NT2/D1 (cell line): ENCODE measurements around the gene RALGPS1.

ENCODE experiments used
- DNase-seq: peaks from one replicate; pipeline ENCODE4 v3.0.0-alpha.2; 2011; ENCODE audit warnings: low read depth, low spot score
- H3K27me3 ChIP-seq: 2 replicates; pipeline ENCODE4 v1.6.0; 2011; ENCODE audit warnings: mild to moderate bottlenecking; ENCODE audit not compliant: insufficient read length, insufficient read depth
- H3K36me3 ChIP-seq: 2 replicates; pipeline ENCODE4 v1.6.1; 2011; ENCODE audit warnings: mild to moderate bottlenecking, low read length, mixed read lengths; ENCODE audit not compliant: insufficient read depth, insufficient read length
- H3K4me1 ChIP-seq: 2 replicates; pipeline ENCODE4 v1.5.1; 2011; ENCODE audit not compliant: insufficient read depth, insufficient read length
- H3K4me3 ChIP-seq: 2 replicates; pipeline ENCODE4 v1.5.1; 2011; ENCODE audit warnings: low read depth; ENCODE audit not compliant: insufficient read length
- H3K9ac ChIP-seq: 2 replicates; pipeline ENCODE4 v1.6.0; 2011; ENCODE audit warnings: low read depth; ENCODE audit not compliant: insufficient read length
- H3K9me3 ChIP-seq: 2 replicates; pipeline ENCODE4 v1.5.1; 2011; ENCODE audit warnings: mild to moderate bottlenecking, low read length; ENCODE audit not compliant: insufficient read depth
- SUZ12 ChIP-seq: IDR thresholded peaks from 2 replicates; pipeline ENCODE4 v1.6.1; 2011; ENCODE audit not compliant: insufficient read length, insufficient read depth; ENCODE audit errors: extremely low read depth
- YY1 ChIP-seq: IDR thresholded peaks from 2 replicates; pipeline ENCODE4 v1.6.1; 2011; ENCODE audit not compliant: insufficient read length, insufficient read depth
- ZNF274 ChIP-seq: IDR thresholded peaks from 2 replicates; pipeline ENCODE4 v1.6.1; 2011; ENCODE audit warnings: mild to moderate bottlenecking, low read depth, low read length

RALGPS1 gene

DNA sequence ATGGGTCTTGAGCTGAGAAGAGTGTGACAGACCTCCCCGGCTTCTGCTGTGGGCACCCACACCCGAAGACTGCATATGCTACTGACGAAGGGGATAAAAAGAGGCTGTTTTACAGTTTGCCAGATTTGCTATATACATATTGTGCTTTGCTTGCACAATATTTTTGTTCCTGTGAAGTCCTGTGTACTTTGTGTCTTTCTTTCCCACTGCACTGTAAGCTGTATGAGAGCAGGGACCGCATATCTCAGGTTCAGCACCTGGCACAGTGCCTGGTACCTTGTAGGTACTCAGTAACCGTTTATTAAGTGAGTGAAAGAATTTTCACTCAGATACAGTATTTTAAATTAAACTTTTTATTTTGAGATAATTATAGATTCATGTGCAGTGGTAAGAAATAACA, 341.7 kb downstream of the RALGPS1 start:
- H3K4me3 ChIP-seq: no peak overlapping the region
- no peak for DNase-seq
- no peaks in the 10 kb centered on the region for H3K27me3 ChIP-seq
- H3K36me3 ChIP-seq: peaks cover 6% of the 10 kb centered on the region
- H3K4me1 ChIP-seq: peaks cover 3% of the 10 kb centered on the region
- H3K9ac ChIP-seq: no peak overlapping the region
- H3K9me3 ChIP-seq: no peaks in the 10 kb centered on the region
- no peak for TF ChIP-seq ZNF274

DNA sequence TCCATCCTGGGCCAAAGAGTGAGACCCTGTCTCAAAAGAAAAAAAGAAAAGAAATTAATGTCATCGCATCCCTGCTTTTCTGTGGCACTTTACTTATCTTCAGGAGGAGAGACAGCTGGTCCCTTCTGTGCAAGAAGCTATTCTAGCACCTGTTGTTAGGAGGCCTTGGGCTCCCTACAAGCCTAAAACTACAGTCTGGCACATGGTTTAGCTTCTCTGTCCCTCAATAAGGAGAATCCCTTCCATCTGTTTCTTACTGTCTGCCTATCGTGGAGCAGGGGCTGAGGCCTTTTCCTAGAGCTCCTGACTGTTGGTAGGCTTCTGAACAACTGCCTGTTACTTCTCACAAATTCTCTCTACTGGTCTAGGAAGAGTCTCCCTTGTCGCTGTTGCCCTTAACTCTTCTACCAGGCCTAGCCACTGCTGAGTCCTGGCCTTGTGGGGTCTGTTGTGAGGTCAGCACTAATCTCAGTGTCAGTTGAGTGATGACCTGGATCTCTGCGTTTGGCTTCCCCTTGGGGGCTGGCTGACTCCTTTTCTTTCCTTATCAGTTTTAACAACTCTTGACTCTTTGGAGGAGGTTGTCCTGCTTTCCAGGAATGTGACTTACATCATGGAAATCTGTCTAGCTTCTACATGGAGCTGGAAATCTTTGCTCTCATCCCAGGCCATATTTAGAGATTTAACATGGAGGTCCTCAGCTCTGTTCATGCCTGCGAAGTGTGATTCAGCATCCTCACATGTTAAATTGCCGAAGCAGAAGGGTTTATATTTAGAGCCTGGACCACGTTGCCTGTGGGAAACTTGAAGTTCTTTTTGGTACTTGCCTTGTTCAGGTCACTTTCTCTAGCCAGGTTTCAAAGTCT, 344.3 kb downstream of the RALGPS1 start:
- H3K9me3 ChIP-seq: no peaks in the 10 kb centered on the region
- no peak overlapping the region for H3K9ac ChIP-seq
- H3K27me3 ChIP-seq: no peaks in the 10 kb centered on the region
- H3K36me3 ChIP-seq: peaks cover 6% of the 10 kb centered on the region
- H3K4me3 ChIP-seq: no peak overlapping the region
- peaks cover 3% of the 10 kb centered on the region for H3K4me1 ChIP-seq
- DNase-seq: no peak
- TF ChIP-seq YY1: no peak
- TF ChIP-seq SUZ12: no peak
- no peak for TF ChIP-seq ZNF274

DNA sequence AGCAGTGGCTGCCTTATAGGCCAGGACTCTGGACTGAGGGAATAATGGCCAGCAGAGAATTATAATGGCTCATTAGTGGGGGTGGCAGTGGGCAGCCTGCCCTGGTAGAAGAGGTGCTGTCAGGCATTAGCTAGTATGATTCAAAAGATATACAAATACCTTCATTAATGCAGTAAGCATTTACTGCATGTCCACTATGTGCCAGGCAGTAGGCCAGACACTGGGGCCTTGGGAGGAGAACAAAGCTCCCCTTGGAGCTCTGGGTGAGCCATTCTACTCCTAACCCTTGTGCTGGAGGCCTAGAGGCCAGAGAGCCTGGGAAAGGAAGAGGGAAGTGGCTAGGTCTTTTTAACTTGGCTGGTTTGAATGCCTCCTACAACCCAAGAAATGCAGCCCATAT, 348.0 kb downstream of the RALGPS1 start:
- TF ChIP-seq ZNF274: no peak

DNA sequence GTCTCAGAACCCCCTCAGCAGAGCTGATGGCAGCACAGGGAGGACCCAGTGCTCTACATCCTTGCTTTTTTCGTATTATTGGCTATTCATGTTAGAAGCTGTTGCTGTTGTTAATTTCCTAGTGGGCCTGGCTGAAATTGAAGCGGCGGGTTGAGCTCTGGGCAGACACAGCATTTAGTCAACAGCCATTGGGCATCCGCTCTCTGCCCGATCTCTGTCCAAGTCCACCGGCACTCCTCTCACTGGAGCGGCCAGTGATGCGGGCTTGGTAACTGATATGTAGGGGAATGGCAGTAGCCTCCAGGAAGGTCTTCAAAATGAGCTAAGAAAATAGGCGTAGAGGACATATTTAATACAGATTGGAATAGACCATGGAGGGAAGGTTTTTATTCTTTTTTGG, 348.7 kb downstream of the RALGPS1 start:
- H3K9ac ChIP-seq: no peak overlapping the region
- no peaks in the 10 kb centered on the region for H3K27me3 ChIP-seq
- TF ChIP-seq SUZ12: no peak
- no peak for TF ChIP-seq ZNF274
- no peak for TF ChIP-seq YY1
- H3K9me3 ChIP-seq: no peaks in the 10 kb centered on the region
- DNase-seq: no peak
- H3K36me3 ChIP-seq: peaks cover 3% of the 10 kb centered on the region
- H3K4me3 ChIP-seq: no peak overlapping the region
- H3K4me1 ChIP-seq: no peaks in the 10 kb centered on the region

More for the DNA sequence above, 348.0 kb downstream of the RALGPS1 start:
- DNase-seq: no peak
- Histone ChIP-seq H3K36me3 (no peaks in the 10 kb centered on the region), H3K27me3 (no peaks in the 10 kb centered on the region), H3K4me3 (no peak overlapping the region), H3K9ac (no peak overlapping the region), H3K9me3 (no peaks in the 10 kb centered on the region), H3K4me1 (no peaks in the 10 kb centered on the region)

DNA sequence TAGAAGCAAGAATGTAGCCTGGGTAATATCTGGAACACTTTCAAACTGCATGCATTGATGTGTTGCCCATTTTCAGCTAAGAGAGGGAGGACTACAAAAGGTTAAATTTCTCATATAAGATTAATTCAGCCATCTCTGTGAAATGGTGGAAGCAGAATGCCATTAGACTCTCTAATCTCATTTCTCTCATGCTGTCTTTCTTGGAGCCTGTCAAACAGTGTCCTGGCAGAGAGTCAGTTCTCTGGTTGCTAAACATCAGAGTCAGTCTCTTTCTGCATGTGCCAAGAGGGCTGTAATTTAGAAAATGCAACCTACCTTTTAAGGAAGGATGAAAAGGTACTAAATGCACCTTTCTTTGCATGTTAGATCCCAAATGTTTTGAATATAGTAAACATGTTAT, 349.1 kb downstream of the RALGPS1 start:
- no peaks in the 10 kb centered on the region for H3K27me3 ChIP-seq
- no peak for DNase-seq

DNA sequence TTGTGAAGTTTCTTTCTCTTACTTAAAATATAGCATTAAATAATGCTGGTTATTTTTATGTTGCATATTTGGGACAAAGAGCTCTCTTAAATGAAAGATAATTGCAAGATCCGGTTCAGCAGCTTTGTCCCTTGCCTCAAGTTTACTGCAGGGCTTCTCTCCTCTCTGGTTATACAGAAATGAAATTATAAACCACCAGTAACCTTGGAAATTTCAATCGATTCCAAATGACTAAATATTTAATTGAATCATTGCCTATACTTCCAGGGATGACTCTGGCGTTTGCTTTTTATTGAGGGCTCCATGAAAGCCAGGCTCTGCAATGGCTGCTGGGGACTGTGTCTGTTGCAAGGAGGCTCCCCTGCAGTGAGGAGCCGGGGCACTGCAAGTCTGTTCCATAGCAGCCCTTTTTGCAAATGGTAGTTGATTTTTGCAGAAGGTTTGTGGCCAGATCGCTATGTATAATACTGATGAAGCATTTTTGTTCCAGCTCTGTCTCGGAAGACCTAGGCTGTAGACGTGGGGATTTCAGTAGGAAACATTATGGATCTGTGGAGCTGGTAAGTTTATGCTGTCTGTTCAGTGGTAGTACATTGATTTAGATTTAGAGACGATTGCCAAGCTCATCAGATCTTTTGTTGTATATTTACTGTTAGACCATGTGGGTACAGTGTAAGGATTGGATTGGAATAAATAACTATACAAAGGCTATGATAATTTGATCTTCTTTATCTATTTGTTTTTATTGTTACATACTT, 350.1 kb downstream of the RALGPS1 start, which contains the start of gene GARNL3:
Gene GARNL3 (plus strand): TSS at position 313 of the 758 bp plus-strand sequence. CDS start 104 bp downstream, at position 417.
- DNase-seq: no peak
- peaks cover 3% of the 10 kb centered on the region for H3K36me3 ChIP-seq
- H3K9ac ChIP-seq: no peak within 1 kb of the TSS
- H3K4me3 ChIP-seq: no peak within 1 kb of the TSS
- no peak for TF ChIP-seq YY1
- no peak for TF ChIP-seq SUZ12
- TF ChIP-seq ZNF274: no peak
- H3K4me1 ChIP-seq: no peaks in the 10 kb centered on the region
- no peaks in the 10 kb centered on the region for H3K9me3 ChIP-seq
- no peaks in the 10 kb centered on the region for H3K27me3 ChIP-seq

More for the DNA sequence above, 349.1 kb downstream of the RALGPS1 start:
- Histone ChIP-seq H3K4me1 (no peaks in the 10 kb centered on the region), H3K9ac (no peak overlapping the region), H3K4me3 (no peak overlapping the region), H3K9me3 (no peaks in the 10 kb centered on the region), H3K36me3 (peaks cover 3% of the 10 kb centered on the region)
- TF ChIP-seq SUZ12 (no peak), YY1 (no peak), ZNF274 (no peak)

DNA sequence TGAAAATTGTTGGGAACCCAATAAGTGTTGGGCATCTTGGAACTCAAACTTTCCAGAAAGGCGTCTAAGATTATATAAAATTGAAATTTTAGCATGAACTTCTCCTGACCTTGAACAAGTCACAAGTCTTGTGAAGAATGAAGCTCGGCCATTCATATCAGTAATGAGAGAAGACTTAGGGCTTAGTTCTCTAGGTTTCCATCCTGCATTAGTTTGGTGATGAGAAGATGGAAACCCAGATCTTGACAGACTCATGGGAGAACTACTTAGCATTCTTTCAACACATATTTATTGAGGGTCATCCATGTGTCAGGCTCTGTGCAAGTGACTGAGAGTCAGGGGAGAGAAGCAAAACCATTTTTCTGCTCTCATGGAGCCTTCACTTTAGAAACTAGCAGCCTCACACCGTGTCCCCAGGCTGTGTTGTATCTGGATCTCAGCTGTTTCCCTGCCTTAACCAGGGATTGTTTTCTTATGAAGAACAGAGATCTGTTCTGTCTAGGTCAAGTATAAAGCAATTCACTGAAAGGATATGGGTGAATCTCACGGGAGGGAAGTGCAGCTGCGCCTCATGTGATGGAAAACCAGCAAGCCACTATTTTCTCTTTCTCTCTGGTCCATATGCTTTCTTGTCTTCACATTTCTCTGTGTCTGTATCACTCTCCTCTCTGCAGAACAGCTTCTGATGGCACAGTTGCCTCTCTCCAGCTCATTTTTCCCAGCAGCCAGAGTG, 353.4 kb downstream of the RALGPS1 start:
- H3K36me3 ChIP-seq: peaks cover 3% of the 10 kb centered on the region
- H3K27me3 ChIP-seq: no peaks in the 10 kb centered on the region
- no peaks in the 10 kb centered on the region for H3K4me1 ChIP-seq
- H3K4me3 ChIP-seq: no peak overlapping the region
- no peak overlapping the region for H3K9ac ChIP-seq
- DNase-seq: no peak
- TF ChIP-seq YY1 (no peak), ZNF274 (no peak), SUZ12 (no peak)
- H3K9me3 ChIP-seq: no peaks in the 10 kb centered on the region
